Spleen (tissue), 11 donors: ENCODE measurements around the gene SERTAD3. TPM values are rescaled to one million over a fixed set of nuclear protein-coding genes. Genes with fewer than 3 reads are reported as not detected.
A peak's percentile ranks its signal among the peaks of the same experiment; 100 is the strongest.

Source experiments
- DNase-seq: peaks from one replicate; pipeline ENCODE4 v3.0.0-alpha.2; 2020
- H3K27ac ChIP-seq, 8 donors: fragments of 200-600 bp; sonication (generic) in 7 of 8; 1 replicate in 4 of 8; 2 replicates in 4 of 8; pipeline versions ENCODE4 v1.5.0 to v1.8.0; 2016 to 2021; ENCODE audit warnings: inconsistent platforms in 4 of 8, mild to moderate bottlenecking in 4 of 8, moderate library complexity in 1 of 8
- H3K27me3 ChIP-seq, 7 donors: fragments of 200-600 bp; sonication (generic) in 6 of 7; replicated peaks in 1 of 7; 1 replicate in 4 of 7; 2 replicates in 3 of 7; pipeline versions ENCODE4 v1.5.0 to v1.8.0; 2016 to 2021; ENCODE audit warnings: inconsistent platforms in 3 of 7, mild to moderate bottlenecking in 1 of 7
- H3K36me3 ChIP-seq, 6 donors: fragments of 200-600 bp; sonication (generic) in 5 of 6; 1 replicate in 4 of 6; 2 replicates in 2 of 6; pipeline versions ENCODE4 v1.5.0 to v1.8.0; 2016 to 2021; ENCODE audit warnings: inconsistent platforms in 2 of 6
- H3K4me1 ChIP-seq, 6 donors: fragments of 200-600 bp; sonication (generic) in 5 of 6; 1 replicate in 3 of 6; 2 replicates in 3 of 6; pipeline versions ENCODE4 v1.5.0 to v1.8.0; 2016 to 2021; ENCODE audit warnings: inconsistent platforms in 3 of 6
- H3K4me3 ChIP-seq, 8 donors: fragments of 200-600 bp; sonication (generic) in 7 of 8; 1 replicate in 4 of 8; 2 replicates in 4 of 8; pipeline versions ENCODE4 v1.5.0 to v1.8.0; 2016 to 2021; ENCODE audit warnings: inconsistent platforms in 4 of 8, mild to moderate bottlenecking in 4 of 8, moderate library complexity in 2 of 8
- H3K9me3 ChIP-seq, 8 donors: fragments of 200-600 bp; sonication (generic) in 7 of 8; 1 replicate in 4 of 8; 2 replicates in 4 of 8; pipeline versions ENCODE4 v1.5.0 to v1.8.0; 2016 to 2021; ENCODE audit warnings: inconsistent platforms in 4 of 8
- POLR2A ChIP-seq, 3 donors: fragments of 450-650 bp; IDR thresholded peaks; one replicate each; pipeline ENCODE4 v1.5.1; 2017; ENCODE audit warnings: antibody characterized with exemption in 3 of 3, mild to moderate bottlenecking in 1 of 3
- POLR2AphosphoS5 ChIP-seq, 3 donors: sonication (generic); formaldehyde crosslinking; IDR thresholded peaks; one replicate each; pipeline ENCODE4 v1.5.1; 2017; ENCODE audit warnings: antibody characterized with exemption in 3 of 3
- WGBS, 5 donors: extraction: QIAGEN DNeasy Blood & Tissue Kit in 3 of 5; methylation state at CpG; one replicate each; pipeline versions ENCODE4 v1.1.5 to v1.1.7; 2013 to 2018; 5-methylcytosine and 5-hydroxymethylcytosine counted together
- intact Hi-C: fragments of 100-400 bp; cut with DNase I; formaldehyde crosslinking; loops from one replicate; pipeline ENCODE4 v1.15.0; 2023; ENCODE audit warnings: low total_unique reads
- polyA plus RNA-seq, 3 donors: library from polyadenylated mRNA; stranded (reverse); fragments of 200-250 nt; gene quantifications; one replicate each; pipeline ENCODE4 v1.2.1, GENCODE V29; 2013
- total RNA-seq, 7 donors: library from RNA; depleted of rRNA in 3 of 7; stranded (reverse); fragments of >200 nt in 3 of 7; fragmentation: NEBNext Ultra II Directional in 4 of 7; extraction: Animal tissue kit (Norgen Biotek cat#: 25700) in 4 of 7; gene quantifications; one replicate each; pipeline versions ENCODE4 v1.1.0 to v1.2.1, GENCODE V29; 2016 to 2021
- TF ChIP-seq, protein P1 (sequence below), 11 experiments: fragments of 200-600 bp in 7 of 11; fragments of 450-650 bp in 4 of 11; sonication (generic) in 4 of 11; IDR thresholded peaks in 8 of 11; conservative IDR thresholded peaks in 3 of 11; 1 replicate in 7 of 11; 2 replicates in 4 of 11; pipeline versions ENCODE4 v1.4.0 to v1.8.0; 2016 to 2021; ENCODE audit warnings: antibody characterized with exemption in 11 of 11, inconsistent platforms in 4 of 11, mild to moderate bottlenecking in 1 of 11
- donor health status: healthy with polysubstance abuse.
- donor health status: DM: no; HTN: no; CAD: no; lungs with moderate emphysema.
- donor health status: DM: no; HTN: no; CAD: no.
- donor health status: Bipolar disorder and iron deficiency.
- donor health status: healthy.
- donor health status: DM: no; HTN: no; CAD: no.
- donor health status: DM: yes; HTN: yes; CAD: no.

SERTAD3 gene
- total and polyA plus RNA-seq, 10 donors: 21.5 to 51.4 (median 28.6) TPM

DNA sequence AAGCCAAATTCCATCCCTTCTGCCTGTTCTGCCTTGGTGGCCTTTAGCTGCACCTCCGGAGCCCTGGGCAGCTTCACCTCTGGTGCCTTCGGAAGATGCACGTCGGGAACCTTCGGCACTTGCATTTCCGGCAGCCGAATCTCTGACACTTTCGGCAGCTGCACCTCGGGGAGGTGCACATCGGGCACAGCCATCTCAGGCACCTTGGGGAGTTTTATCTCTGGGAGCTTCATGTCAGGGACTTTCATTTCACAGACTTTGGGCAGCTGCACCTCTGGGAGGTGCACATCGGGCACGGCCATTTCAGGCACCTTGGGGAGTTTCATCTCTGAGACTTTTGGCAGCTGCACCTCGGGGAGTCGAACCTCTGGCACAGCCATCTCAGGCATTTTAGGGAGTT lies 48.2 kb downstream of the SERTAD3 start:
- WGBS, 5 donors: 88 to 96% (median 92%) methylated on average over 13 to 14 of the region's 14 CpGs
- Histone ChIP-seq H3K9me3 (no peaks in the 10 kb centered on the region), H3K27ac (no peak overlapping the region), H3K4me3 (no peak overlapping the region), H3K27me3 (peaks cover 0 to 9% (median 0%) of the 10 kb centered on the region in 7 donors), H3K4me1 (peaks cover 0 to 13% (median 4%) of the 10 kb centered on the region in 6 donors), H3K36me3 (peaks cover 0 to 4% (median 0%) of the 10 kb centered on the region in 6 donors)
- no peak for DNase-seq
- intact Hi-C loops: no loop called here
- TF ChIP-seq POLR2A (IDR thresholded peaks at IDR 0.05) (no peak), POLR2AphosphoS5 (IDR thresholded peaks at IDR 0.05) (no peak)
- TF ChIP-seq, protein P1, sequence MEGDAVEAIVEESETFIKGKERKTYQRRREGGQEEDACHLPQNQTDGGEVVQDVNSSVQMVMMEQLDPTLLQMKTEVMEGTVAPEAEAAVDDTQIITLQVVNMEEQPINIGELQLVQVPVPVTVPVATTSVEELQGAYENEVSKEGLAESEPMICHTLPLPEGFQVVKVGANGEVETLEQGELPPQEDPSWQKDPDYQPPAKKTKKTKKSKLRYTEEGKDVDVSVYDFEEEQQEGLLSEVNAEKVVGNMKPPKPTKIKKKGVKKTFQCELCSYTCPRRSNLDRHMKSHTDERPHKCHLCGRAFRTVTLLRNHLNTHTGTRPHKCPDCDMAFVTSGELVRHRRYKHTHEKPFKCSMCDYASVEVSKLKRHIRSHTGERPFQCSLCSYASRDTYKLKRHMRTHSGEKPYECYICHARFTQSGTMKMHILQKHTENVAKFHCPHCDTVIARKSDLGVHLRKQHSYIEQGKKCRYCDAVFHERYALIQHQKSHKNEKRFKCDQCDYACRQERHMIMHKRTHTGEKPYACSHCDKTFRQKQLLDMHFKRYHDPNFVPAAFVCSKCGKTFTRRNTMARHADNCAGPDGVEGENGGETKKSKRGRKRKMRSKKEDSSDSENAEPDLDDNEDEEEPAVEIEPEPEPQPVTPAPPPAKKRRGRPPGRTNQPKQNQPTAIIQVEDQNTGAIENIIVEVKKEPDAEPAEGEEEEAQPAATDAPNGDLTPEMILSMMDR (IDR thresholded peaks at IDR 0.05 in 8 of 11, conservative IDR thresholded peaks at IDR 0.05 in 3 of 11): no peak

DNA sequence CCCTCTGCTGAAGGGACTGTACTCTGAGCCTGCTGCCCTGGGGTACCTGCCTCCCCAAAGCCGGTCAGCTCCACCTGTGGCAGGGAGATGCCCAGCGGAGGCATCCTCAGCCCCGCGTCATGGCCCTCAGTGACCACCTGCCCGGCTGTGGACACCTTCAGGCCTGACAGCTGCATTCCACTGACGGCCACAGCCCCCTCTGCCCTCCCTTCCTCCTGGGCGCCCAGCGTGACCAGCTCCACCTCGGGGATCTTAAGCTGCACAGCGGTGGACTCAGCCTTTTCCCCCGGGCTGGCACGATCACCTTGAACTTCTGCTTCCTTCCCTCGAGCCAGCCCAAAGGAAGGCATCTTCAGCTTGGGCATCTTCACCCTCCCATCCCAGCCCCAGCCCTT lies 49.3 kb downstream of the SERTAD3 start:
- H3K4me3 ChIP-seq: no peak overlapping the region
- no peaks in the 10 kb centered on the region for H3K9me3 ChIP-seq
- H3K4me1 ChIP-seq: peaks cover 0 to 13% (median 4%) of the 10 kb centered on the region in 6 donors
- intact Hi-C loops: no loop called here
- H3K27me3 ChIP-seq: peaks cover 0 to 9% (median 0%) of the 10 kb centered on the region in 7 donors
- DNase-seq: no peak
- peaks cover 0 to 4% (median 0%) of the 10 kb centered on the region in 6 donors for H3K36me3 ChIP-seq
- 64 to 72% (median 65%) methylated on average over 8 to 13 of the region's 13 CpGs for WGBS, 5 donors
- no peak for TF ChIP-seq POLR2A (IDR thresholded peaks at IDR 0.05)
- TF ChIP-seq POLR2AphosphoS5 (IDR thresholded peaks at IDR 0.05): no peak
- TF ChIP-seq, protein P1 (IDR thresholded peaks at IDR 0.05 in 8 of 11, conservative IDR thresholded peaks at IDR 0.05 in 3 of 11): no peak
- no peak overlapping the region for H3K27ac ChIP-seq

DNA sequence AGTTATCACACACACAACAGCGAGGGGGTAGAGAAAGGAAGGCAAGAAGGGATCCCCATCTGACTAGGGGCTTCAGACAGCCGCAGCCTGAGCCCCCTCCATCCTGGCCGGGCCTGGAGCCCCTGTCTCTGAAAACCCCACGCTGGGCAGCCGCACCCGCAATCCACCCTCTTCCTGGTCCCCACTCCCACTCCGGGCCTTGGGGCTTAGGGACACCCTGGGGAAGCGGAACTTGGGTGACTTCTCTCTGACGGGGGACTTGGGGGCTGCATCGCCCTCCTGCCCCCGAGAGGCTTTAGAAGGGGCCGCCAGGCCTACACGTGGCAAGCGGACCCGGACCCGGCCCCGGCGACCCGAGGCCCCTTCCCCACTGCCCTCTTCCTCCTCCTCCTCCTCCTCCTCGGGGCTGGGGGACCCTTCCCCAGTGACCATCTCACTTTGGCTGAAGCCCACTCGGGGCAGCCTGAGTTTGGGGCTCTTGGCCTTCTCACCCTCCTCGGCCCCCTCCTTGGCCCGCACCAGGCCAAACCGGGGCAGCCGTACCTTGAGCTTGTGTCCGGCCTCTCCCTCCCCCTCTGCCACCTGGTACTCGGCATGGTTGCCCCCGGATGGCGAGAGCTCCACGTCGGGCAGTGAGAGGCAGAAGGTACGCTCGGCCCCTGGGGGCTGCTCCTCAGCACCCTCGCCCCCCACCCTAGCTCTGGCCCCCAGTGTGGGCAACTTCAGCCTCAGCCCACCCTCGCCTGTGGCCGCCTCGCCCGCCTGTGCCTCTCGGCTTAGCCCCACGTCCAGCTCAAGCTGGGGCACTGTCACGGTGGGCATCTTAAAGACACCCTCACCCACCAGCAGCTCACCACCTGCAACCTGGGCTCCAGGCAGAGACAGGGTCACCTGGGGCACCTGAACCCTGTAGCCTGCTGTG lies 50.0 kb downstream of the SERTAD3 start:
- intact Hi-C loops: no loop called here
- TF ChIP-seq POLR2AphosphoS5 (IDR thresholded peaks at IDR 0.05): no peak
- TF ChIP-seq, protein P1 (IDR thresholded peaks at IDR 0.05 in 8 of 11, conservative IDR thresholded peaks at IDR 0.05 in 3 of 11): no peak
- TF ChIP-seq POLR2A (IDR thresholded peaks at IDR 0.05): no peak
- Histone ChIP-seq H3K27me3 (peaks cover 0 to 9% (median 0%) of the 10 kb centered on the region in 7 donors), H3K9me3 (no peaks in the 10 kb centered on the region), H3K36me3 (peaks cover 0 to 4% (median 0%) of the 10 kb centered on the region in 6 donors), H3K27ac (no peak overlapping the region), H3K4me1 (peaks cover 0 to 10% (median 3%) of the 10 kb centered on the region in 6 donors), H3K4me3 (no peak overlapping the region)
- 87 to 94% (median 94%) methylated on average over 34 to 41 of the region's 41 CpGs for WGBS, 5 donors
- DNase-seq: no peak

DNA sequence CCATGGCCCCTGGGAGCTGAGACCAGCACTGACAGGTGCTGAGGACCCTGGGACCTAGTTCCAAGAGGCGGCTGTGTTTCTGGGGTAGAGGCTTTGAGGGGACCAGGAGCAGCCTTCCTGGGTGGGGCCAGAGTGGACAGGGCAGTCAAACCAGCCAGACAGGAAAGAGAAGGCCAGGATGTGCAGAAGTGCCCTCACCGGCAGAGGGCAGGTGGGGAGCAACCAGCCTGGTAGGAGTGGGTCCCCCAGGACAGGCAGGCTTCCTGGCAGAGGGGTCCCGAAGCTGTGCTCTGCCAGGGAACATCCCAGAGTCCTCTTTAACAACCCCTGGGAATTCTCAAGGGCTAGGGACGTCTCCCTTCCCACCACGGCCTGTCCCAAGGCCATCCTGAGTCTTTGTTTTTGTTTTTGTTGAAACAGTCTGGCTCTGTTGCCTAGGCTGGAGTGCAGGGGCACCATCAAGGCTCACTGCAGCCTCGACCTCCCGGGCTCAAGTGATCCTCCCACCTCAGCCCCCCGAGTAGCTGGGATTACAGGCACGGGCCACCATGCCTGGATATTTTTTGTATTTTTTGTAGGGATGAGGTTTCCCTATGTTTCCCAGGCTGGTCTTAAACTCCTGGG lies 51.1 kb downstream of the SERTAD3 start:
- WGBS, 5 donors: 59 to 71% (median 62%) methylated on average over 8 to 9 of the region's 9 CpGs
- Histone ChIP-seq H3K27ac (no peak overlapping the region), H3K4me1 (no peaks in the 10 kb centered on the region), H3K27me3 (peaks cover 0 to under 1% (median 0%) of the 10 kb centered on the region in 7 donors), H3K36me3 (peaks cover 0 to 4% (median 0%) of the 10 kb centered on the region in 6 donors), H3K4me3 (no peak overlapping the region), H3K9me3 (no peaks in the 10 kb centered on the region)
- TF ChIP-seq POLR2AphosphoS5 (IDR thresholded peaks at IDR 0.05): peak in 1 of 3 donors; percentile 10
- TF ChIP-seq, protein P1 (IDR thresholded peaks at IDR 0.05 in 8 of 11, conservative IDR thresholded peaks at IDR 0.05 in 3 of 11): peak in 5 of 11 experiments; percentile 12 to 32 (median 23)
- TF ChIP-seq POLR2A (IDR thresholded peaks at IDR 0.05): no peak
- DNase-seq: no peak
- intact Hi-C loops: no loop called here
